SK-N-SH treated with all-trans-retinoic acid at 6 μM for 48 hours (cell line): ENCODE measurements around the gene ARFGAP3.

ENCODE experiments used
- ATAC-seq: fragments of 200-7000 bp; cut with Tn5 transposase; 3 replicates; pipeline ENCODE4 v1.9.1; 2020; ENCODE audit warnings: mild to moderate bottlenecking, moderate library complexity
- CREB5 ChIP-seq: fragments of 250-450 bp; sonication (Bioruptor Pico); IDR thresholded peaks from 2 replicates; pipeline ENCODE4 v1.5.1; 2020; ENCODE audit warnings: low read depth, mild to moderate bottlenecking, moderate library complexity
- CSDC2 ChIP-seq: fragments of 250-450 bp; sonication (Bioruptor Pico); IDR thresholded peaks from 2 replicates; pipeline ENCODE4 v1.5.0; 2020; ENCODE audit warnings: mild to moderate bottlenecking, moderate library complexity
- CSRNP3 ChIP-seq: fragments of 250-450 bp; sonication (Bioruptor Pico); IDR thresholded peaks from 2 replicates; pipeline ENCODE4 v1.5.1; 2021; ENCODE audit warnings: mild to moderate bottlenecking, moderate library complexity
- ESRRG ChIP-seq: fragments of 250-450 bp; sonication (Bioruptor Pico); IDR thresholded peaks from 2 replicates; pipeline ENCODE4 v1.6.1; 2021; ENCODE audit warnings: mild to moderate bottlenecking
- GLIS3 ChIP-seq: fragments of 250-450 bp; sonication (Bioruptor Pico); IDR thresholded peaks from 2 replicates; pipeline ENCODE4 v1.5.0; 2020; ENCODE audit warnings: mild to moderate bottlenecking, moderate library complexity
- ISL1 ChIP-seq: fragments of 250-450 bp; sonication (Bioruptor Pico); IDR thresholded peaks from 2 replicates; pipeline ENCODE4 v2.1.2; 2022; ENCODE audit warnings: mild to moderate bottlenecking, moderate library complexity
- RARB ChIP-seq: fragments of 250-450 bp; sonication (Bioruptor Pico); IDR thresholded peaks from 2 replicates; pipeline ENCODE4 v1.8.0; 2021; ENCODE audit warnings: mild to moderate bottlenecking, moderate library complexity
- SNAI2 ChIP-seq: fragments of 250-450 bp; sonication (Bioruptor Pico); IDR thresholded peaks from 2 replicates; pipeline ENCODE4 v1.5.0; 2020; ENCODE audit warnings: mild to moderate bottlenecking, moderate library complexity
- TOX ChIP-seq: fragments of 250-450 bp; sonication (Bioruptor Pico); IDR thresholded peaks from 2 replicates; pipeline ENCODE4 v1.8.0; 2021; ENCODE audit warnings: mild to moderate bottlenecking, moderate library complexity, borderline replicate concordance
- ZNF565 ChIP-seq: fragments of 450-650 bp; formaldehyde crosslinking; conservative IDR thresholded peaks from 2 replicates; pipeline ENCODE4 v1.5.0; 2020; ENCODE audit warnings: low read depth, mild to moderate bottlenecking, moderate library complexity
- ZNF70 ChIP-seq: fragments of 450-650 bp; formaldehyde crosslinking; IDR thresholded peaks from 2 replicates; pipeline ENCODE4 v1.5.0; 2020; ENCODE audit warnings: mild to moderate bottlenecking, moderate library complexity

ARFGAP3 gene

GRCh38 chr22:42747701-42748513, 109.2 kb downstream of the ARFGAP3 start:
- peak; percentile 71 for ATAC-seq
- no peak for TF ChIP-seq ZNF70 (CRISPR knock-in tag)
- TF ChIP-seq CSRNP3 (CRISPR knock-in tag), result no peak
- TF ChIP-seq CREB5 (CRISPR knock-in tag), result no peak
- no peak for TF ChIP-seq CSDC2 (CRISPR knock-in tag)
- TF ChIP-seq ESRRG (CRISPR knock-in tag), result no peak
- TF ChIP-seq ZNF565 (CRISPR knock-in tag), result no peak
- no peak for TF ChIP-seq RARB
- no peak for TF ChIP-seq SNAI2
- no peak for TF ChIP-seq ISL1 (CRISPR knock-in tag)
- no peak for TF ChIP-seq GLIS3
- no peak for TF ChIP-seq TOX (CRISPR knock-in tag)
